ENCODE data around the gene MAPK8IP3.

- TF ChIP-seq, protein P1, sequence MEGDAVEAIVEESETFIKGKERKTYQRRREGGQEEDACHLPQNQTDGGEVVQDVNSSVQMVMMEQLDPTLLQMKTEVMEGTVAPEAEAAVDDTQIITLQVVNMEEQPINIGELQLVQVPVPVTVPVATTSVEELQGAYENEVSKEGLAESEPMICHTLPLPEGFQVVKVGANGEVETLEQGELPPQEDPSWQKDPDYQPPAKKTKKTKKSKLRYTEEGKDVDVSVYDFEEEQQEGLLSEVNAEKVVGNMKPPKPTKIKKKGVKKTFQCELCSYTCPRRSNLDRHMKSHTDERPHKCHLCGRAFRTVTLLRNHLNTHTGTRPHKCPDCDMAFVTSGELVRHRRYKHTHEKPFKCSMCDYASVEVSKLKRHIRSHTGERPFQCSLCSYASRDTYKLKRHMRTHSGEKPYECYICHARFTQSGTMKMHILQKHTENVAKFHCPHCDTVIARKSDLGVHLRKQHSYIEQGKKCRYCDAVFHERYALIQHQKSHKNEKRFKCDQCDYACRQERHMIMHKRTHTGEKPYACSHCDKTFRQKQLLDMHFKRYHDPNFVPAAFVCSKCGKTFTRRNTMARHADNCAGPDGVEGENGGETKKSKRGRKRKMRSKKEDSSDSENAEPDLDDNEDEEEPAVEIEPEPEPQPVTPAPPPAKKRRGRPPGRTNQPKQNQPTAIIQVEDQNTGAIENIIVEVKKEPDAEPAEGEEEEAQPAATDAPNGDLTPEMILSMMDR (IDR thresholded peaks at IDR 0.05; ENCODE audit: low read depth, low read length): no peak
- TF ChIP-seq EZH2phosphoT487 (IDR thresholded peaks at IDR 0.05; ENCODE audit: low read depth): no peak
Measured at GRCh38 chr16:1691956-1692355, 14.0 kb upstream of the MAPK8IP3 start.
